Cerebellar cortex (tissue), 1 donor: Measurements from ENCODE around the gene HERC2.

Experiments used
- DNase-seq: peaks from one replicate; pipeline ENCODE4 v3.0.0-alpha.2; 2015; ENCODE audit warnings: low spot score

The HERC2 gene

GRCh38 chr15:28096670-28097431, 225.1 kb downstream of the HERC2 start:
- DNase-seq, result no peak

GRCh38 chr15:28096411-28096669, 225.6 kb downstream of the HERC2 start:
- DNase-seq, result no peak

DNA sequence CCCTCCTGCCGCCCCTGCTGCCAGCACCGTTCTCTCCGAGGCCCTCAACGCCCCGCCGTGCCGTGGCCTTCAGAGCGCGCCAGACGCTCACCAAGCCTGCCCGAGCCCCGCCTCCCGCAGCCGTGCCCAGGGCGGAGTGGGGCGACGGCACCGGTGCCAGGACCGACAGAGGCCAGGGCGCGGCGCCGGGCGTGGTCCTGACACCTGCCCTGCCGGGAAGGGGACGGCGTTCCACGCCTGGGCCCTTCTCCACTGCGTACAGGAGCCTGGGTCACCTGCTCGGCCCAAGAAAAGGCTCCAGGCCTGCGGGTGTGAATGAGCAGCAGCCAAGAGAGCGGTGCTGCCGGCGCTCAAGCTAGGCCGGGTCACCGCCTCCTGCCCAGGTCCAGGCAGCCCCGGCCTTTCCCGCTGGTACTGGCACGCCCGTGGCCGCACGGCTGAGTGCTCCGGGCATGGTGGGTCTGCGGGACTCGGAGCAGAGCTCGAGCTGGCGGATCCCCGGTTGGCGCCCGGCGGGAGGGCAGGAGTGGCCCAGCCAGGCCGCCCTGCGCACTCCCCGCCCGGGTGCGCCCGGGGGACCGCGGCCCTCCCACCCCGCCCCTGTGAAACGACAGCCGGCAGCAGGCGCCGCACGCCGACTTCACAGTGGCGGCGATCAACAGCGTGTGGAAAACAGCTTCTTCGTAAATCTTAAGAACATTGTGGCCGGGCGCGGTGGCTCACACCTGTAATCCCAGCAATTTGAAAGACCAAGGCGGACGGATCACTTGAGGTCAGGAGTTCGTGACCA, 227.1 kb downstream of the HERC2 start:
- DNase-seq, result no peak

DNA sequence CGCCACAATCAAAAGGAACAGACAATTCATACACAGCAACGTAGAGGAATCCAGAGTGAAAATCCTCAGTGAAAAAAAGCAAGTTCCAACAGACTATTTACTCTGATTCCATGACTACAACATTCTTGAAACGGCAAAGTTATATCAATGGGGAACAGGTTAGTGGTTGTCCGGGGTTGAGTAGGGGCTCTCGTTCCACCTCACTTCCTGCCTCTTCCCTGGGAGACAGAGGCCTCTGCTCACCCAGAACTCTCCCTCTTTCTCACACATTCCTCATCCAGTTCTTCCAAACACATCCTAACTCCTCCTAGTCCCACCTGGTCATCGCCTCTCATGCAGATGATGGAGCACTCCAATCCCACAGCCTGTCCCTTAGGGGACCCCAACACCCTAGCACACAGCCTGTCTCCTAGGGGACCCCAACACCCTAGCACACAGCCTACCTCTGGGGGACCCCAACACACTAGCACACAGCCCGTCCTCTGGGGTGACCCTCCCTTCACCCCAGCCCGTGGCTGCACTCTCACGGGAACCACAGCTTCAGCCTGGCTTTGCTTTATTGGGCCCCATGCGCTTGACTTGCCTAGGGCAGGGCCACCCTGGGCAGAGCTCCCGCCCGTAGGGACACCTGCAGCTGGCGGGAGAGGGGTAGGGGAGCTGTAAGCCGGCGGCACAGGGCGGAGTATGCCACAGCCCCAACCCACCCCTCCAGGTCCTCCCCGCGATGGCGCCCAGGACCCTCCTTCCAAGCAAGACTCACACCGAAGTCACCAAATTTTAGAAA, 228.0 kb downstream of the HERC2 start:
- DNase-seq, result no peak

- no peak for DNase-seq
These were observed 230.7 kb downstream of the HERC2 start for GRCh38 chr15:28091313-28091712.

- peak; percentile 58 for DNase-seq
These were observed 235.7 kb downstream of the HERC2 start for GRCh38 chr15:28086175-28086703.

- no peak for DNase-seq
These were observed 236.3 kb downstream of the HERC2 start for GRCh38 chr15:28085489-28086174.

- DNase-seq, result no peak
These were observed 237.4 kb downstream of the HERC2 start for GRCh38 chr15:28084547-28084946.

DNA sequence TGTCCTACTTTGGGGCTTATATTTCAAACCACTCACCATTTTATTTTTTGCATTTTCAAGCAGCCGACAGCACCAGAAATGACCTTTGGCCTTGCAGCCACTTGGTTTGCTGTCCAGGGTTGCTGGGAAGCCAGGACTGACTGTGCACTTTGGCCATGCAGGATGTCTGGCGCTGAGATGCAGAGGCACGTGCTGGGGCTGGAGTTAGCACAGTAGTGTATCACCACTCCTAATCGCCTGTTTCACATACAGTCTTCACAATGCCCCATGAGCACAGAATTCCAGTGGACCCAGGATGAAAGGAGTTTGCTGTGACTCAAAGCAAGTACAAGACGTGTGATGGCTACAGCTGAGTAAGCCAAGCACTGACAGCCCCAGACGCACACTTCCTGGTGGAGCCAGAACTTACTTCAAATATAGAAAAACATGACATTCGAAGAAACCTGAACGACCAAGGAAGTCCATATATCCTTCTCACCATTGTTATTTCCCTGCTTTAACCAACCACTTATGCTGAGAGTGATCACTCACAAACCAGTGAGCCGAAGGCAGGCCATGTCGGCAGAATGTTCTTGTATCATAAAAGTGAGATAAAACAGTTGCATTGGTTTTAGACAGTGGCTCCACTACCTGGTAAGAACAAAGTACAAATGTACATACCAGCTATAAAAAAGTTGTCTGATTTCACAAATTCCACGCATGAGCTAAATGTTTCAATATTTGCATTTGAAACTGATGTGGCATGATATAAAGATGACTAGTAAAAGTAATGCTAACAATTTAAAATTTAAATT, 238.9 kb downstream of the HERC2 start:
- no peak for DNase-seq

GRCh38 chr15:28081594-28081993, 240.4 kb downstream of the HERC2 start:
- DNase-seq, result no peak

DNA sequence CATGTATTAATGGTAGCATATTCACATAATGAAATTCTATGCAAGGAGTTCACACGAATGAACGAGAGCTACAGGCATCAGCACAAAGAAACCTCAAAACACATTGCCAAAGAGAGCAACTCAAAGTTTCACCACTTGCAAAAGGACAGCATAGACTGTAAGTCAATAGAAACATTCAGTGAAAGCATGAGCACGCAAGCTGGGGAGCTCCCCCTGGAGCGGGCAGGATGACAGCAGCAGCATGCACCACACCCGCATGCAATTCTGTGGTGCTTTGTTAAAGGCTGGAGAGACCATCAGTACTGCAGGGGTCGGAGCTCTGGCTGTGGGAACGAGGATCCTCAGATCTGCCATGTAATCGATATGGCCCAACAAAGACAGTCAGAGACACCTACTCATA, 241.6 kb downstream of the HERC2 start:
- no peak for DNase-seq

GRCh38 chr15:28079313-28079969, 242.5 kb downstream of the HERC2 start:
- no peak for DNase-seq

GRCh38 chr15:28078191-28078719, 243.7 kb downstream of the HERC2 start:
- no peak for DNase-seq

GRCh38 chr15:28075573-28075972, 246.4 kb downstream of the HERC2 start:
- DNase-seq, result no peak

GRCh38 chr15:28068930-28069329, 253.0 kb downstream of the HERC2 start:
- no peak for DNase-seq

GRCh38 chr15:28066231-28066630, 255.7 kb downstream of the HERC2 start:
- DNase-seq, result no peak
